NOMO-1 treated with dmso at 0.1 percent for 144 hours (cell line): ENCODE measurements around the gene TP53RK.
"Not testable (repeated sequence)": the region's sequence is repeated elsewhere in the genome, so short reads cannot be mapped to it uniquely, and the experiment has no call there.

Experiments
- DNase-seq: peaks from one replicate; lab custom pipeline; 2025; ENCODE audit not compliant: unreplicated experiment; lab: John Stamatoyannopoulos, UW

Gene TP53RK

DNA sequence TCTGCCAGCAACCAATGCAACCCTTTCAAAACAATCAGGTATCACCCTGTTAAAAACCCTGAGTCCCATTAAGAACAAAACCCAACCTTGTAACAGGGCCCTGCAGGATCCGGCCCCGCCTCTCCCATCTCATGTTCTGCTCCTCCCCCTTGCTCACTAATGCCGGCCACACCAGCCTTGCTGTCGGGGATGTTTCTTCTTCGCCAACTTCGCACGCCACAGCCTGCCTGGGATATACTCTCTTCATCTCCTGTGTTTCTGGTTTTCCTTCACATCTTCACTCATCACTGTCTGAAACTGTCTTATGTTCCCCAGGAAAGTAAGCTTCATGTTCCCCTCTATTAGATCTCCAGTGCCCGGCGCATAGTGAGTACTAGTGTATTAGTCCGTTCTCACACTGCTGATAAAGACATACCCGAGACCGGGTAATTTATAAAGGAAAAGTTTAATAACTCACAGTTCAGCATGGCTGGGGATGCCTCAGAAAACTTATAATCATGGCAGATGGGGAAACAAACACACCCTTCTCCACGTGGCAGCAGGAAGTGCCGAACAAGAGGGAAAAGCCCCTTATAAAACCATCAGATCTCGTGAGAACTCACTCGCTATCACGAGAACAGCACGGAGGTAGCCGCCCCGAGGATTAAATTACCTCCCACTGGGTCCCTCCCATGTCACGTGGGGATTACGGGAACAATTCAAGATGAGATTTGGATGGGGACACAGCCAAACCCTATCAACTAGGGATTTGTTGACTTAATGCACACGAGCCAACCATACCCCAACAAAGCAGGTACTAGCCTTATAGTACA lies 5.1 kb downstream of the TP53RK start:
- no peak for DNase-seq

DNA sequence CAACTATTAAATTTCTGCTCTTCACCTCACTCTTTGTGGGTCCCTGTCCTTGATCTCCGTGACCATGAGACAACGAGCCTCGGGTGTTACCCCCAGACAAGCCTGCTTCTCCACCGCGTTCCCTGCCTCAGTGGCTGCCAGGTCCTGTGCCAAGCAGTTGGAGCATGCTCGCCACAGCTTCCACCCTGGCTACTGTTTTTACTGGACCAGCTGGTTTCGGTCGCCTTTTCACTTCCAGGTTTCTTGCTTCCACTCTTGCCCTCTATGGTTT lies 5.6 kb downstream of the TP53RK start:
- DNase-seq = no peak

DNA sequence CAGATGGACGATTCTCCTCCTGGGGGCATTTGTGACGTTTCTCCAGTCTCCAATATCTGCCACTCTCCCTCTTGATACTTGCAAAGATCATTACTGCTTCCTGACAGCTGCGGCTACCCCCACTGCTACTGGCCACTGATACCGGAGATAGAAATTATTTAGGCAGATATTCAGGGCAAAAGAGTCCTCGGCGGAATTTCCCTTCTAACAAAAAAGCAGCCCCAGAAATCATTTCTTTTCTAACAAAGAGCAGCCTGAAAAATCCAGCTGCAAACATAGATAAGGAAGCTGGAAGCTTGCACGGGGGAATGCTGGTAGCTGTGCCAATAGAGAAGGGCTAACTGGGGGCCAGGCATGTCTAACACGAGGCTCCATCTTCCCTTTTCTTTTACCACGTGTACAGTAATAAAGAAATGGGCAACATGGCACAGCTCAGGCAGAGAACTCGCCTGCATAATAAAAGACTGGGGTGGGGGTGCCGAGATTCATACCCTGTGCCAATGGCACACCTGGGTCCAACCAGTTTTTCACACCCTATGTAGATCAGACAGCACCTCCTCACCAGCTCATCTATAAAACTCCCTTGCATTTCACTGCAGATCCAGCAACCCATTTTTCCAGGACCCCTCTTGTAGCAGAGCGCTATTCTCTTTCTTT lies 6.1 kb downstream of the TP53RK start:
- no peak for DNase-seq

DNA sequence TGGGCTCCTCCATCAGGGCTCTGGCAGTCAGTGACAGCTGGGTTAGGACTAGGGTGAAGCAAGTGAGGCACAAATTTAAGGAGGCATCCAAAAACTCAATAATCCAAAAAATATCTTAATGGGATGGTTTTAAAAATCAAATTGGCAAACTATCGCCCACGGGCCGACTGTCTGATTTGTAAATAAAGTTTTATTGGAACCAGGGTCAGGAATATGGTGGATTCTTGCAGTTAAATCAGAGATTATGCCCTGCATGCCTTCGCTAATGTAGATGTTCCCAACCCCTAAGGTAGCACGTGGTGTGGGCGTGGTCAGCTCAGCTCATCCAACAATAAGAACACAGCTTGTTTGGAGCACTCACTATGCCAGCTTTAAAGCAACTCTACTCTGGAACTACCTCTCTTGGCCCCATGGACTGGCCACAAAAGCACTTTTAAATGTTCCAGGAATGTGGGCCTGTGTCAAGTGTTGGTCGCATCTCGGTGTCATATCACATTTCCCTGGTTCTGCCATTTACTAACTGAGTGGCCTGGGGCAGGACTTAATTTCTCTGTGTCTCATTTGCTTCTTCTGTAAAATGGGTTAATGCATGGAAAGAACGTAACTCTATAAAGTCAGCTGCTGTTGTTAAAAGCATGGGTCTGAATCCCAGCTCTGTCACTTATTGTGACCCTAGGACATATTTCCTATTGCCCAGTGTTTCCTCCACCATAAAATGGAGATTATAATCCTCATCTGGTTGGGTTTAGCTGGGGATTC lies 7.0 kb downstream of the TP53RK start:
- DNase-seq = no peak

DNA sequence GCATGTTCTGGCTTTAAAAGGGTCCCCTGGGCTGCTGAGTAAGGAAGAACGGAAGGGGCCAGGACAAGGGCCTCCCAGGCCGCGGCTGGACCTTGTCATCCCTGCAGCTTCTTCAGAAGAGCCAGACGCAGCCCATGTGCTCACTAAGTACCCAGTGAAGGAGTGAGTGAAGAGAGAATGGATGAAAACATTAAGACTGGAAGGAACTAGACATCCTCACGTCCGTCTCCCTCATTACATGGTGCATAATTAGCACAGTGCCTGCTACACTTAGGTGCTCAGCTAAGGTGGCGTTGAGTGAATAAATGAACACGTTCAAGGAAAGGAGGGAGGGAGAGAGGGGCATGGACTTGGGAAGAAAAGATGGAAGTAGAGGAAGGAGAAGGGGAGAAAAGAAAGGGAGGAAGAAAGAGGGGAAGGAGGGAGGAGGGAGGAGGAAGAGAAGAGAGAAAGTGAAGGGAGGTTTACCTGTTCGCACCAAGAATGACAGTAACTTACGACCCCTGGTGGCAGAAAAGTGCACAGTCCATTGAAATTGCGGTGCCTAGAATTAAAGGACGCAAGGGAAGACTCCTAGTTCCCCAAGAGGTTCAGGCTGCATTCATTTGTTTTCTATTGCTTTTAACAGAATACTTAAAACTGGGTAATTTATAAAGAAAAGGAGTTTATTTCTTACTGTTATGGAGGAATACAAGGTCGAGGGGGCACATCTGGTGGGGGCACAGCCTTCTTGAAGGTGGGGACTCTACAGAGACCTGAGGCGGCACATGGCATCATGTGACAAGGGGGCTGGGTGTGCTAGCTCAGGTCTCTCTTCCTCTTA lies 8.0 kb downstream of the TP53RK start:
- DNase-seq = peak; percentile 13

DNA sequence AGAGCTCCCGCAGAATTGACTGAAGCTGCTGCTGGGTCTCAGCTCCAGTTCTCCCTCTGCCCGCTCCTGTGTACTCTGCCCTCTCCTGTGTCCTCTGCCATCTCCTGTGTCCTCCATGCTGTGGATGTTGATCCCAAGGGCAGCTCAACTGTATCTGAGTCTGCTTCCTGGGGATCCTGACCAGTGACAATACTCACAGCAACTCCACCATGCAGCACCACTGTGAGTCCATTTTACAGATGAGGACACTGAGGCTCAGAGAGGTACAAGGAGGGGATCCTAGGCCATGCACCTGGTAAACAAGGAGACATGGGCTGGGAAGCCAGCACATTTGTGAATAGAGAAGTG lies 8.6 kb downstream of the TP53RK start:
- no peak for DNase-seq

DNA sequence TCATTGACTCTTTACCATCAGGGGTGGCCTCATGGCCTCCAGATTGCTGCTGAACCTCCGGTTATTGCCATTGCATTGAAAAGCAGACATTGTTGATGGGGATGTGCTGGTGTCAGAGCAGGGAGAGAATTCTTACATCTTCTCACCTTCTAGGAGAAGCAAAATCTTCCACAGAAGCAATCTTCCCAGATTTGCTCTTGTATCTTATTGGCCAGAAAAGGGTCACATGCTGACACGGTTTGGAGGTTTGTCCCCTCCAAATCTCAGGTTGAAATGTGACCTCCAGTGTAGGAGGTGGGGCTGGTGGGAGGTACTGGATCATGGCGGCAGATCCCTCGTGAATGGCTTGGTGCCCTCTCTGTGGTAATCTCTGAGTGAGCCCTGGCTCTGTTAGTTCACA lies 10.7 kb downstream of the TP53RK start:
- DNase-seq = no peak

DNA sequence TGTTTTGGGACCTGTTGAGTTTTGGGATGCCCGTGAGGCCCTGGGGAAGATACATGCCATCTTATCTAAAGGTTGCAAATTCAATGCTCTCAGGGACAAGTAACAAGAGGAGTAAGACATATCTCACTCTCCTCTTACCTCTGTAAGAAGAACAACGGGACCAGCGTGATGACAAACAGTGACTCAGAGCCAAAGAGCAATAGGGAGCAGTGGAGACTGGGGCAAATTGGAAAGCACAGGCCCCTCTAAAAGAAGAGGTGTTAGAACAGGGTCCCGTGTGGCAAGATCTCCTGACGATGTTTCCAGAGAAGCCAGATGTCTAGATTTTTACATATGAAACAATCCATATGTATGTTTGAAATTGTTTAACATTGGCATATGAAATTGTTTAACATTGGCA lies 11.6 kb downstream of the TP53RK start:
- no peak for DNase-seq

DNA sequence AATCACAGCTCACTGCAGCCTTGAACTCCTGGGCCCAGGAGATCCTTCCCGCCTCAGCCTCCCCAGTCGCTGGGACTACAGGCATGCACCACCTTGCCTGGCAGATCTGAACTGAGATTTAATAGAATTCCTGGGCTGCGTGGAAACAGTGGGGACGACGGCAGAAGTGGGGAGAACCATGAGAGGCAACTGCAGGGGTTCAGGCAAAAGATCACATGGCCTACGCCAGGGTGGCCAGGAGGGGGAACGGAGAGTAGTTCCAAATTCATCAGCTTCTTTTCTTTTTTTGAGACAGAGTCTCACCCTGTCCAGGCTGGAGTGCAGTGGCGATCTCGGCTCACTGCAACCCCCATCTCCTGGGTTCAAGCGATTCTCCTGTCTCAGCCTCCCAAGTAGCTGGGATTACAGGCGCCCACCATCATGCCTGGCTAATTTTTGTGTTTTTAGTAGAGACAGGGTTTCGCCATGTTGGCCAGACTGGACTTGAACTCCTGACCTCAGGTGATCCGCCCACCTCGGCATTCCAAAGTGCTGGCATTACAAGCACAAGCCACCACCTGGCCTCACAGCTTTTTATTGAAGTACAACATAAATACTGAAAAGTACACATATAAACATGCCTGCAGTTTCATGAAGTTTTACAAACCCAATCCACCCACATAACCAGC lies 12.5 kb downstream of the TP53RK start:
- not testable (repeated sequence) for DNase-seq

DNA sequence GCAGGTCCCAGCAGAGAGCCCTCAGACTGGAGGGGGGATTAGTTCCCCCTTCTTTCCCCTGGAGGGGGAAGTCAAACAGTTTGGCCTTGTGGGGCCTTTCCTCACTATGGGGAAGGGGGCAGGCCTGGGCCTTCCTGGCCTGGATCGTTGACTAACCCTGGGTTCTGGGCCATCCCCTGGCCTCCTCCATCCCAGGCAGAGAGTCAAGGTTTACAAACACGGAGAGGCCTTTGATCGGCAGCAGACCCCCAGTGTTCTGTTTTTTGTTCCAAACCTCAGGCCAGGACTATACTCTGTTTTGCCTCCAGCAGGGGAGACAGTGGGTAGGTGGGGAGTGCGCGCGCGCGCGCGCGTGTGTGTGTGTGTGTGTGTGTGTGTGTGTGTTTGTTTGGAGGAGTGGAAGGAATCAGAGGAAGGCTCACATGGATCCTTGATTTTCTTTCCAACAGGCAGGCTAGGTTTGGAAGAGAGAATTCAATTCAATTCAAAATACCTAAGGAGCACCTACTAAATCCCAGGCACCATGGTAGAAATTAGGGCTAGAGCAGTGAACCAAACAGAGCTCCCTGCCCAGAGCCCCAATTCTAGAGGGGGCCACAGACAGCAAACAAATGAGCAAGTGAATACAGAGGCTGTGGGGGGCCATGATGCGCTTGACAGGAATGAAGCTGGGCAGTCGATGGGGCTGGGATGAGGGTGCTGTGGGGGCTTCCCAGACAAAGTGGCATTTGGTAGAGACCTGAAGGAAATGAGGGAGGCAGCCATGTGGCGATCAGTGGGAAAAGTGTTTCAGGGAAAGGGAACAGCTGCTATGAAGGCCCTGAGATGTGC lies 14.8 kb downstream of the TP53RK start:
- no peak for DNase-seq

DNA sequence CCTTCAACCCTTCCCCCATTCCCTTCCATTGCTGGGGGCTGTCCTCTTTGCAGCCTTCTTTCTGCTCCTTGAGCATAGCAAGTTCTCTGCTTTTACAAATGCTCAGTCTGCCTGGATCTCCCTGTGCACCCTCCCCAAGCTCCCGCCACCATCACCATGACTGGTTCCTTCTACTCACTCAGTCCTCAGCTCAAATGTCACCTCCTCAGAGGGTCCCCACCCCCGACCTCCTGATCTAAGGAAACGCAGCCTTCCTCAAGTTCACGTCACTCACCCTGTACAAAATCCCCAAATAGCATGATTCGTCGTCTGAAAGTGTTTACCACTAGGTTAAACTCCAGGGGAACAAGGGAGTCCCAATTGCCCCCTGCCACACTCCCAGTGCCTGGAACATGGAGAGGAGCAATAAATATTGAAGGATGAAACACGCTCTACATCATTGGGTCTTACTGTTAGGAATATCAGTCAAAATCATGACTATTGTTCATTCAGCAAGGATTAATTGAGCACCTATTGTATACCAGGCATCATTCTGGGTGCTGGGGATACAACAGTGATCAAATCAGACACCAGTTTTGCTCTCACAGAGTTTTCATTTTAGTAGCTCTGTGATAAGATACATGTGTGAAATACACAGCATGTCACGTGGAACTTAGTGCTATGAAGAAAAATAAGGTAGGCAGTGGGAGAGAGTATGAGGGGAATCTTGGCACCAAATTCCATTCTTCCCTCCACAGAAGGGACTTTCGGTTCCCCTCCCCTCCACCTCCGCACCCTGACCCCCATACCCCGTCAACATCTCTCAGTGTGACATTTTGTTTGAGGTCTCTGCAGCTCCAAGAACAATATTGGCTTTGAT lies 15.6 kb downstream of the TP53RK start:
- DNase-seq = no peak

DNA sequence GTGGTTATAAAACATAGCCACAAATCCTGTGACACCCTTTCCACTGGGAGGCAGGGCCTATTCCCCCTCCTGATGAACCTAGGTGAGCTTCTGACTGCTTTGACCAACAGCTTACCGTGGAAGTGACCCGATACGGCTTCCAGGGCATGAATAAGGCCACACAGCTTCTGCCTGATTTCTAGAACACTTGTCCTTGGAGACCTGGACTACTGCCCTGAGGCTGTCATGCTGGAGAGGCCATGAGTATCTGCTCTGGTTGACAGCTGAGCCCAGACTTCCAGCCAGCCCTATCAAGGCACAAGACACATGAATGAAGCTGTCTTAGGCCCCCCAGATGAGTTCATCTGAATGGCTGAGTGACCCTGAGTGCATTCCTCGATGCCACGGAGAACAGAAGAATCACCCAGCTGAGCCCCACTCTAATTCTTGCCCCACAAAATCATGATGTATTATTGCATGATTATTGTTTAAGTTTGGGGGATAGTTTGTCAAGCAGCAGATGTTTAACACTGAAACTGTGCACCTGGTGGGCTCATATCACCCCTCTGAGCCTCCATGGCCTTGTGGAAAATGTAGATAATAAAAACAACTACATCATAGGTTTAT lies 16.6 kb downstream of the TP53RK start:
- DNase-seq = no peak

DNA sequence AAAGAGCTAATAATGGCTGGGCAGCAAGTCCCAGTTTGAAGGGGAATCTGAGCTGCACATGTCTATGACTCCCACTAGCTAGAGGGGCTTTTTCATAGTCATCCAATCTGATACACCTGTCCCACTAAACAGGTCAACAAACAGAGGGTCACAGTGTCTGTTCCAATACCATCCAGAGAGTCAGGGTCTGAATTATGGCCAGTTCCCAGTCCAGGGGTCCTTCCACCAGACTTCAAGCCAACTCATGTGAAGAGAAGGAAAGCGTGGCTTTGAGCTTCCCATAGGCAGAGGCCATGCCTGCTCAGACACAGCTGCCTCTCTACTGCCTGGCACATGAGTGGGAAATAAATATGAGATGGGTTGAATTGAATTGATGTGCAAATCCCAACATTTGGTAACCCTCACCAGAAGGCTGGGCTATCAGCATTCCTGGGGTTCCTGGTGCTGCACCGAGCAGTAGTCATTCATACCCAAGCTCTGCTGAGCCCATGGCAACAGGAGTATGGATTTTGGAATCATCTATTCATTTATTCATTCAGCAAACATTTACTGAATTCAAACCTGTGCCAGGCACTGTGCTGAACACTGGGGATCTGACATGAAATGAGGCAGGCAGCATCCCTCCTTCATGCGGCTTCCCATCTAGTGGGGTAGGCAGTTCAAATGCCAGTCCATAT lies 17.2 kb downstream of the TP53RK start:
- no peak for DNase-seq

DNA sequence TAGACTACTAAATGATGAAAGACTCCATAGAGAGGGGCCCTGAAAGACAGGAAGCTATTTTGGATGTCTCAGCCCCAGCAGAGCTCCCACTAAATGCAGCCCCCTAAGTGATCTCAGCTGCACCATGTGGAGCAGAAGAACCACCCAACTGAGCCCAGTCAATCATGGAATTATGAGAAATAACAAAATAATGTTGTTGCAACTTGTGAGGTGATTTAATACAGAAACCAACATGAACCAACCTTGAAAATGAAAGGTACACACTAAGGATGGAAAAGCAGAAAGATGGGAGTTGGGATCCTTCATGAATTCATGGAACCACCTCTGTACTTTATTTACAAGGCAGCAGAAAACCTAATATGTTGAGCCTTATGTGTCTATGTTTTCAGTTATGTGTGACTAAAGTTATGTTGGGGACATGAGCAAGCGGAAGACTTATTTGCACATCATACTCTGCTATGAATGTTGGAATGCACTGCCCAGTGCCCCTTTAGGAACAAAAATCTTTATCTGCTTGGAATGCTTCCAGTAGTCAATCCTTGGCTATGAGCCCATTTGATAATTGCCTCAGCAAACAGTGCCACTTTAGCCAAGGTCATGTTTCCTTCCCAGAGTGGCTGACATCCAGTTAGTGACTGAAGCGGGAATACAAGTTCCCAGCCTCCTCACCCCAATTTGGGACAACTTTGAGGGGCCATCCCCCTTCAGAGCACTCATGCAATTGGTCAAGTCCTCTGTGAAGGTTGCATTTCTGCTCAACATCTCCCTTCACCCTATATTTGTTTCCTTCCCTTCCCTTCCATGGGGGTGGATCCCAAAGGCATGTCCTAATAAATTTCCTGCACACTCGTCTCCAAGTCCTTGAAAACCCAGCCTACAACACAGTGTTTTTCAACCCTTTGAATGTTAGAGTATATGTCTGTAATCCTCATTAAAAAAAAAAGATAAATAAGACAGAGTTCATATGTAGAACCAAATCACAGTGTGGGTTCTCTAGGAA lies 18.4 kb downstream of the TP53RK start:
- no peak for DNase-seq

DNA sequence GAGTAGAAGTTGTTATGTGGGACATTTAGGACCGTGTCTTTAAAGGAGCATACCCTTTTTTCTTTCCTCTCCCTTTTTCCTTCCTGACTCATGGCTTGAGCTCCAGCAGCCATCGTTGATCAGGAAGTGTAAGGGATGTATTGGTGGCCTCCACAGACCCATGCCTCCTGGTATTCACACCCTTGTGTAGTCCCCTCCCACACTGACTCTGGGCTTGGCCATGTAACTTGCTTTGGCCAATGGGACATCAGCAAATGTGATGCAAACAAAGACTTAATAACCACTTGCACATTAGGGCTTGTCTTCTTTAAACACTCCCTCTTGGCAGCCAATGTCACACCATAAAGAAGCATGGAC lies 19.0 kb downstream of the TP53RK start:
- no peak for DNase-seq

DNA sequence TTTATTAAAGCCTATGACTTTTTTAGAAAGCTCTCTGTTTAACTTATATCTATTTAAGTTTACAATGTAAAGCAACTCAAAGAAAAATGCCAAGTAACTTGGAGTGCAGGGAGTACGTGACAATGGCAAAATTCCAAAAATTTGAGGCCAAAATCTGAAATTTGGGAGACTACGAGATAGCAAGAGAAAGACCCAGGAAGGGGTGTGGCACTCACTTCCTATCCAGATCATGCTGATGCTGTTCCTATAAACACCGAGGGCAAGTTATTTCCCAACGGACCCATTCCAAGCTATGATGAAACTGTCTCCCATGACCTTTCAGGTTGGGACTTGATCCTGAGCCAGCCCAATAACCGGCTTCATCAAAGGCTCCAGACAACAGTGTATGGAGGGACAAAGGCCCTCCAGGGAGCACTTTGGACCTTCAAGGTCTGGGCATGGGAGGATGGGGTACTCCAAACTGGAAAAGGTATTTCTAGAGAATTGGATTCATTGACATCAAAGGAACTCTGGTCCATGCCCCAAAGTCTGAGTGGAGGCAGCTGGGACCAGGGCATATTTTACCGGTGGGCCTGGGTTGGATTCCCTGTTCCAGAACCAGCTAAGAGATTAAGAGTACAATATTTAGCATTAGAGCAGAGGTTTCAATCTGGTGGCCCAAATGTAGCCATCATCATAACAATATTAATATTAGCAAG lies 22.3 kb downstream of the TP53RK start:
- DNase-seq = no peak
